ENCODE data around the gene GSTT2B.
A peak's percentile ranks its signal among the peaks of the same experiment; 100 is the strongest.
"Not testable (repeated sequence)": the region's sequence is repeated elsewhere in the genome, so short reads cannot be mapped to it uniquely, and the experiment has no call there.

Gene GSTT2B

GRCh38 chr22:23986089-23986488 is 25.1 kb upstream of the GSTT2B start:
- H3K4me3 ChIP-seq; H4K20me1 ChIP-seq; H3K9ac ChIP-seq; H3K27me3 ChIP-seq; H3K27ac ChIP-seq; H3K4me1 ChIP-seq; H3K4me2 ChIP-seq; H3K36me3 ChIP-seq; H3K9me3 ChIP-seq (replicated peaks in 1 of 11): not testable (repeated sequence)

DNA sequence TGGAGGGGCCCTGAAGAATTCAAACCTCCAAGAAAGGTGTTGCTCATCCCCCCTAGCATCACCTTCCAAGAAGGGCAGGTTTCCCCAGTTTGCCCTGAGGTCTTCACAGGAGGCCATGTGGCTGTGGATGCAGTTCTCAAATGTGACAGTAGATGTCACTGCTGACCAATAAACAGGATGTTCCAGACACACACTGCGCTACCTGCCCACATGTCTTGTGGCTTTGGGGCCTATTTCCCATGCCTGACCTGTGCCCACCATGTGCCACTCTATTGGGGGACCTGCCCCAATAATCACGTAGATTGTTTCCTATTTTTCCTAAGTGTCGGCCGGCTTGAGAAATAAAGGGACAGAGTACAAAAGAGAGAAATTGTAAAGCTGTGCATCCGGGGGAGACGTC is 23.4 kb upstream of the GSTT2B start:
- Histone ChIP-seq H3K4me2 (no peak overlapping the region), H3K36me3 (no peaks in the 10 kb centered on the region), H3K27me3 (peaks cover 5 to 17% (median 14%) of the 10 kb centered on the region in 11 experiments; a peak in 20 of 22 replicates), H3K4me3 (no peak overlapping the region), H4K20me1 (no peaks in the 10 kb centered on the region), H3K27ac (no peak overlapping the region), H3K4me1 (no peaks in the 10 kb centered on the region), H3K9ac (no peak overlapping the region), H3K9me3 (replicated peaks in 1 of 11) (no peaks in the 10 kb centered on the region)
- TF ChIP-seq Cebpa-rat (IDR thresholded peaks at IDR 0.05): no peak

GRCh38 chr22:23980567-23980966 is 19.6 kb upstream of the GSTT2B start:
- H3K27ac ChIP-seq, H3K4me2 ChIP-seq: not testable (repeated sequence)

DNA sequence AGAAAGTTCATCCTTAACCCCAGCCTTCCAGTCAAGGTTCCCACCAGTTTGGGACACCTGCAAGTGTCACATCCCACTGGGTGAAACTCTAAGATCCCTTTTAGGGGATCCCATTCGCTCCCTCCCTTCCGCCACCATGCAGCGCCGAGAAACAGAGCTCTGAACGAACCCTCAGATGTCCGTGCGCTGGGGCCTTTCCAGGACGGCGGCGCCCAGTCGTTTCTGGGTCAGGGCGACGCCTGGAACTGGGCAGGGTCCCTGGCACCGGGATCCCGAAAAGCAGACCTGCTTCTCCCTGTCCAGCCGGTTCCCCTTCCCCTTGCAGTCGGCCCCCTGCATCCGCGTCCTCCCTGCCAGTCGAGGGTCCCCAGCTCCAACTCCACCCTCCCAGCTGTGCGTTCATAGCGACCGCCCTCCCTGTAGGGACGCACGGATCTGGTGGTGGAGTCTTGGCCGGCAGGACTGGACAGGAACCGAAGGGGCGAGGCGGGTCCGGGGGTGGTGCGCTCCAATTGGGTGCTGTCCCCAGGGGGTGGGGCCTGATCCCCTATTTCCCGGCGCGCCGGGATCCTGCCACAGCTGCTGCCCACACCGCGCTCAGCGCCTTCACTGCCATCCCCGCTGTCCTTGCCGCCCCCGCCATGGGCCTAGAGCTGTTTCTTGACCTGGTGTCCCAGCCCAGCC is 18.7 kb upstream of the GSTT2B start, which contains the start of gene GSTT2:
Gene GSTT2 (plus strand): TSS at position 578 of the 684 bp plus-strand sequence.
- H3K4me2 ChIP-seq; H4K20me1 ChIP-seq; H3K27ac ChIP-seq; H3K36me3 ChIP-seq; H3K9me3 ChIP-seq (replicated peaks in 1 of 11); H3K4me1 ChIP-seq; H3K4me3 ChIP-seq; H3K9ac ChIP-seq: not testable (repeated sequence)
- H3K27me3 ChIP-seq: peaks cover 5 to 17% (median 14%) of the 10 kb centered on the region in 11 experiments; a peak in 20 of 22 replicates

More at GRCh38 chr22:23980567-23980966, 19.6 kb upstream of the GSTT2B start:
- H3K36me3 ChIP-seq; H3K4me3 ChIP-seq; H3K9ac ChIP-seq; H3K4me1 ChIP-seq; H3K9me3 ChIP-seq (replicated peaks in 1 of 11); H4K20me1 ChIP-seq: not testable (repeated sequence)
- H3K27me3 ChIP-seq: peaks cover 5 to 17% (median 14%) of the 10 kb centered on the region in 11 experiments; a peak in 20 of 22 replicates

GRCh38 chr22:23977304-23977703 is 16.3 kb upstream of the GSTT2B start:
- H3K9me3 ChIP-seq (replicated peaks in 1 of 11): not testable (repeated sequence)

GRCh38 chr22:23974836-23975352 is 13.9 kb upstream of the GSTT2B start:
- H3K4me3 ChIP-seq; H3K9me3 ChIP-seq (replicated peaks in 1 of 11); H3K27me3 ChIP-seq; H3K27ac ChIP-seq; H3K9ac ChIP-seq: not testable (repeated sequence)
- H3K4me1 ChIP-seq: peaks cover 13 to 21% (median 19%) of the 10 kb centered on the region in 10 experiments
- peaks cover 20 to 23% (median 21%) of the 10 kb centered on the region in 11 experiments for H3K36me3 ChIP-seq
- peak overlapping the region in 2 of 11 experiments; percentile 46 to 64; a peak in 1 of 22 replicates for H3K4me2 ChIP-seq
- peaks cover 19 to 21% (median 21%) of the 10 kb centered on the region in 11 experiments; a peak in 21 of 22 replicates for H4K20me1 ChIP-seq

More at GRCh38 chr22:23977304-23977703, 16.3 kb upstream of the GSTT2B start:
- H3K27me3 ChIP-seq: peaks cover 5 to 17% (median 14%) of the 10 kb centered on the region in 11 experiments; a peak in 20 of 22 replicates
- H4K20me1 ChIP-seq, H3K4me1 ChIP-seq, H3K4me2 ChIP-seq, H3K4me3 ChIP-seq, H3K9ac ChIP-seq, H3K36me3 ChIP-seq, H3K27ac ChIP-seq: not testable (repeated sequence)

DNA sequence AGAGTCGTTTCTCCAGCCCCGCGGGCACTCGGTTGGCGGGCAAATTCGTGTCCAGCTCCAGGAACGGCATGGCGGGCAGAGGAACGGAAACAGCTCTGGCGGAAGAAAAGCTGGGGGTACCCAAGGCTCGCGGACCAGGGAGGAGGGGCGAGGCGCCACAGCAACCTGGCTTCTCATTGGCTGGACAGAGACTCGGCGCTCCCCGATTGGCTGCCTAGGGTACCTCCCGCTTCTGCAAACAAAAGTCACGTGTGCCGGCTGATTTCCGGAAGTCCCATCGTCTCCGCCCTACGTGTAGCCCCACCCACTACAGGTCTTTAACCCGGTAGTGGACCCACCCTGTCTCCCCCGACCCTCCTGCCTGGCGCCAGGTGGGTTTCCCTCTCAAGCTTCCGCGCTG is 13.3 kb upstream of the GSTT2B start, which contains the start of gene DDT:
Gene DDT (minus strand): TSS at position 97 of the 400 bp plus-strand sequence. CDS start 27 bp downstream, at position 70.
- Histone ChIP-seq H3K36me3 (peaks cover 26 to 28% (median 26%) of the 10 kb centered on the region in 11 experiments), H3K4me2 (peak within 1 kb of the TSS in 2 of 11 experiments; percentile 46 to 64; a peak in 1 of 22 replicates), H4K20me1 (peaks cover 25 to 27% (median 26%) of the 10 kb centered on the region in 11 experiments; a peak in 21 of 22 replicates), H3K4me1 (peaks cover 19 to 27% (median 24%) of the 10 kb centered on the region in 10 experiments)
- not testable (repeated sequence) for H3K9ac ChIP-seq; H3K9me3 ChIP-seq (replicated peaks in 1 of 11); H3K27ac ChIP-seq; H3K27me3 ChIP-seq; H3K4me3 ChIP-seq

DNA sequence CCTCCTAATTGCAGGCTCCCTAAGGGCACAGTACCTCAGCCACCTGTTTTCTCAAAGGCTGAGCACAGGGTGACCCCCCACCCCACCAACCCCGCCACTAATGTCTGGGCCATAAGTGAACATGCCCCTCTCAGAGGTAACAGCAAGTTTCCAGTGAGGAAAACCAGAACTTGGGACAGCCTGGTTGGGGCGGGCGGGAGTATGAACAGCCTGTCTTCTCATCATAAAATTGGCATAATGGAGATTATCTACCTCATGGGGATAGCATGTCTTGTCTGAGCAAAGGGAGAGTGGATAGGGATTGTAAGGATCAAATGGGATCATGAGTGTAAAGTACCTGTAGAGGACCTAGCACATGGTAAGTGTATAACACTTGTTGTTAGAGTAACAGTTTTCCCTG is 10.9 kb upstream of the GSTT2B start:
- peaks cover 22 to 31% (median 29%) of the 10 kb centered on the region in 10 experiments for H3K4me1 ChIP-seq

GRCh38 chr22:23970816-23971486 is 10.0 kb upstream of the GSTT2B start:
- Histone ChIP-seq H3K9me3 (replicated peaks in 1 of 11) (no peaks in the 10 kb centered on the region), H3K36me3 (peaks cover 29 to 33% (median 30%) of the 10 kb centered on the region in 11 experiments), H3K27me3 (no peaks in the 10 kb centered on the region), H3K4me1 (peaks cover 22 to 31% (median 29%) of the 10 kb centered on the region in 10 experiments), H3K27ac (no peak overlapping the region), H3K4me2 (peak overlapping the region in 10 of 11 experiments; percentile 3 to 81 (median 33); a peak in 17 of 22 replicates), H3K9ac (peak overlapping the region in 9 of 11 experiments; percentile 0 to 63 (median 35); a peak in 10 of 22 replicates), H4K20me1 (peaks cover 28 to 32% (median 30%) of the 10 kb centered on the region in 11 experiments; a peak in 21 of 22 replicates), H3K4me3 (peak overlapping the region in 1 of 10 experiments; percentile 16; a peak in 1 of 20 replicates)
- TF ChIP-seq Cebpa-rat (IDR thresholded peaks at IDR 0.05): no peak

More for the DNA sequence above, 10.9 kb upstream of the GSTT2B start:
- not testable (repeated sequence) for H3K4me3 ChIP-seq; H3K9me3 ChIP-seq (replicated peaks in 1 of 11); H3K27me3 ChIP-seq; H3K27ac ChIP-seq
- Histone ChIP-seq H3K9ac (peak overlapping the region in 8 of 11 experiments; percentile 0 to 63 (median 14); a peak in 3 of 22 replicates), H3K4me2 (peak overlapping the region in 7 of 11 experiments; percentile 3 to 81 (median 35); a peak in 6 of 22 replicates), H3K36me3 (peaks cover 29 to 33% (median 30%) of the 10 kb centered on the region in 11 experiments), H4K20me1 (peaks cover 28 to 32% (median 30%) of the 10 kb centered on the region in 11 experiments; a peak in 21 of 22 replicates)

All from BLaER1 treated with 17β-estradiol and CSF1 and Interleukin-3, amounts not matched to agents 10 nM and 100 nM (cell line).